Ovary (tissue), 3 donors: Measurements from ENCODE around the gene MUC5AC.

Source experiments
- CTCF ChIP-seq, 3 donors: fragments of 450-650 bp in 2 of 3; fragments of 200-600 bp in 1 of 3; IDR thresholded peaks; one replicate each; pipeline versions ENCODE4 v1.5.1 to v1.8.0; 2016 to 2022; ENCODE audit warnings: antibody characterized with exemption in 3 of 3, mild to moderate bottlenecking in 1 of 3
- EP300 ChIP-seq: sonication (generic); formaldehyde crosslinking; IDR thresholded peaks from one replicate; pipeline ENCODE4 v1.6.1; 2017; ENCODE audit warnings: antibody characterized with exemption
- POLR2A ChIP-seq: fragments of 450-650 bp; IDR thresholded peaks from one replicate; pipeline ENCODE4 v1.6.1; 2017; ENCODE audit warnings: antibody characterized with exemption, mild to moderate bottlenecking, moderate library complexity
- donor health status: DM: no; HTN: no; CAD: no.

GRCh38 chr11:1171985-1172728 lies 14.4 kb downstream of the MUC5AC start:
- TF ChIP-seq CTCF (IDR thresholded peaks at IDR 0.05) (no peak), EP300 (no peak), POLR2A (no peak)
